KMS-11 (cell line): Measurements from ENCODE around the gene MAP3K5.

Source experiments
- H2AFZ ChIP-seq: fragments of 200-600 bp; sonication (generic); 2 replicates; pipeline ENCODE4 v1.6.1; 2016; ENCODE audit warnings: antibody characterized with exemption, mixed run types, low read depth
- H3K27ac ChIP-seq: fragments of 200-600 bp; sonication (generic); 2 replicates; pipeline ENCODE4 v1.6.1; 2016; ENCODE audit warnings: mild to moderate bottlenecking, mixed run types
- H3K27me3 ChIP-seq: fragments of 200-600 bp; sonication (generic); 2 replicates; pipeline ENCODE4 v1.6.1; 2017; ENCODE audit warnings: mild to moderate bottlenecking, low read depth, mixed run types, moderate library complexity; ENCODE audit not compliant: insufficient read depth
- H3K36me3 ChIP-seq: fragments of 200-600 bp; sonication (generic); 2 replicates; pipeline ENCODE4 v1.6.1; 2017; ENCODE audit warnings: mild to moderate bottlenecking, mixed run types; ENCODE audit not compliant: insufficient read depth
- H3K4me1 ChIP-seq: fragments of 200-600 bp; sonication (generic); 2 replicates; pipeline ENCODE4 v1.6.1; 2016; ENCODE audit warnings: mild to moderate bottlenecking, low read depth, mixed run types; ENCODE audit not compliant: poor library complexity, severe bottlenecking
- H3K4me2 ChIP-seq: fragments of 200-600 bp; sonication (generic); 2 replicates; pipeline ENCODE4 v1.7.0; 2016; ENCODE audit warnings: mild to moderate bottlenecking, mixed run types
- H3K4me3 ChIP-seq: fragments of 200-600 bp; sonication (generic); IDR thresholded peaks from 2 replicates; pipeline ENCODE4 v1.6.1; 2017; ENCODE audit warnings: low read depth, low read length, mixed read lengths; ENCODE audit not compliant: insufficient read depth
- H3K79me2 ChIP-seq: fragments of 200-600 bp; sonication (generic); 2 replicates; pipeline ENCODE4 v1.6.1; 2016; ENCODE audit warnings: low read depth, mixed run types; ENCODE audit not compliant: insufficient read depth
- H3K9ac ChIP-seq: fragments of 200-600 bp; sonication (generic); 2 replicates; pipeline ENCODE4 v1.6.1; 2016; ENCODE audit warnings: mild to moderate bottlenecking, mixed run types
- H4K20me1 ChIP-seq: fragments of 200-600 bp; sonication (generic); 2 replicates; pipeline ENCODE4 v1.6.1; 2016; ENCODE audit warnings: mild to moderate bottlenecking, mixed run types; ENCODE audit not compliant: insufficient read depth
- CTCF ChIP-seq: fragments of 200-600 bp; sonication (generic); conservative IDR thresholded peaks from 2 replicates; pipeline ENCODE4 v1.6.1; 2017; ENCODE audit warnings: low read depth, mild to moderate bottlenecking, antibody characterized with exemption, low read length, moderate library complexity, mixed read lengths

Gene MAP3K5

GRCh38 chr6:136711644-136712043, 80.6 kb downstream of the MAP3K5 start:
- no peaks in the 10 kb centered on the region for H3K36me3 ChIP-seq
- no peak overlapping the region for H3K27ac ChIP-seq
- H3K4me3 ChIP-seq: no peak overlapping the region
- no peak overlapping the region for H3K9ac ChIP-seq
- no peaks in the 10 kb centered on the region for H4K20me1 ChIP-seq
- no peak for TF ChIP-seq CTCF
- H3K4me2 ChIP-seq: no peak overlapping the region
- H3K4me1 ChIP-seq: peaks cover 21% of the 10 kb centered on the region
- no peak overlapping the region for H2AFZ ChIP-seq
- peaks cover 7% of the 10 kb centered on the region; the same call in 1 of the 2 replicates for H3K79me2 ChIP-seq
- no peaks in the 10 kb centered on the region for H3K27me3 ChIP-seq

GRCh38 chr6:136710877-136711552, 81.3 kb downstream of the MAP3K5 start:
- Histone ChIP-seq H3K27ac (no peak overlapping the region), H3K4me2 (no peak overlapping the region), H3K79me2 (peaks cover 7% of the 10 kb centered on the region; the same call in 1 of the 2 replicates), H3K27me3 (no peaks in the 10 kb centered on the region), H3K4me3 (no peak overlapping the region), H3K36me3 (no peaks in the 10 kb centered on the region), H4K20me1 (no peaks in the 10 kb centered on the region), H2AFZ (no peak overlapping the region), H3K9ac (no peak overlapping the region), H3K4me1 (peaks cover 15% of the 10 kb centered on the region)
- no peak for TF ChIP-seq CTCF

GRCh38 chr6:136709429-136709828, 82.8 kb downstream of the MAP3K5 start:
- no peak for TF ChIP-seq CTCF
- Histone ChIP-seq H3K79me2 (peaks cover 4% of the 10 kb centered on the region; the same call in 1 of the 2 replicates), H3K9ac (no peak overlapping the region), H3K4me2 (no peak overlapping the region), H3K36me3 (no peaks in the 10 kb centered on the region), H3K27ac (no peak overlapping the region), H3K27me3 (no peaks in the 10 kb centered on the region), H3K4me3 (no peak overlapping the region), H4K20me1 (no peaks in the 10 kb centered on the region), H2AFZ (no peak overlapping the region), H3K4me1 (no peaks in the 10 kb centered on the region)

- Histone ChIP-seq H3K4me3 (no peak overlapping the region), H2AFZ (no peak overlapping the region), H3K4me2 (no peak overlapping the region), H3K4me1 (no peaks in the 10 kb centered on the region), H3K27me3 (no peaks in the 10 kb centered on the region), H3K36me3 (no peaks in the 10 kb centered on the region), H4K20me1 (no peaks in the 10 kb centered on the region), H3K9ac (no peak overlapping the region), H3K27ac (no peak overlapping the region), H3K79me2 (no peaks in the 10 kb centered on the region)
- no peak for TF ChIP-seq CTCF
Observed at GRCh38 chr6:136706430-136706829, 85.8 kb downstream of the MAP3K5 start.
